Breast epithelium (tissue), 4 donors: Measurements from ENCODE around the gene OASL. TPM values are rescaled to one million over a fixed set of nuclear protein-coding genes. Genes with fewer than 3 reads are reported as not detected.
"Not testable (repeated sequence)": the region's sequence is repeated elsewhere in the genome, so short reads cannot be mapped to it uniquely, and the experiment has no call there.

Experiments
- DNase-seq, 2 donors: peaks; one replicate each; pipeline ENCODE4 v3.0.0-alpha.2; 2019; ENCODE audit warnings: low spot score in 2 of 2
- H3K27ac ChIP-seq, 2 donors: fragments of 200-600 bp; sonication (generic) in 1 of 2; one replicate each; pipeline ENCODE4 v1.5.1; 2016 to 2019; ENCODE audit warnings: mild to moderate bottlenecking in 1 of 2
- H3K27me3 ChIP-seq, 2 donors: fragments of 200-600 bp; sonication (generic) in 1 of 2; one replicate each; pipeline versions ENCODE4 v1.5.1 to v1.6.0; 2017 to 2019; ENCODE audit warnings: control low read depth in 1 of 2, mild to moderate bottlenecking in 1 of 2
- H3K36me3 ChIP-seq: fragments of 200-600 bp; one replicate; pipeline ENCODE4 v1.5.1; 2019
- H3K4me1 ChIP-seq, 2 donors: fragments of 200-600 bp; sonication (generic); one replicate each; pipeline ENCODE4 v1.5.1; 2016 to 2019; ENCODE audit warnings: control low read depth in 1 of 2
- H3K4me3 ChIP-seq, 3 donors: fragments of 200-600 bp; sonication (generic); 1 replicate in 2 of 3; 2 replicates in 1 of 3; pipeline ENCODE4 v1.5.1; 2016 to 2019; ENCODE audit warnings: mild to moderate bottlenecking in 3 of 3, moderate library complexity in 2 of 3
- H3K9me3 ChIP-seq, 2 donors: fragments of 200-600 bp; sonication (generic) in 1 of 2; one replicate each; pipeline ENCODE4 v1.5.1; 2016 to 2019; ENCODE audit warnings: control low read depth in 1 of 2
- POLR2A ChIP-seq: fragments of 450-650 bp; IDR thresholded peaks from one replicate; pipeline ENCODE4 v1.6.1; 2016; ENCODE audit warnings: antibody characterized with exemption, mild to moderate bottlenecking, moderate library complexity
- POLR2AphosphoS5 ChIP-seq, 3 donors: sonication (generic); formaldehyde crosslinking; IDR thresholded peaks; one replicate each; pipeline ENCODE4 v1.6.1; 2017; ENCODE audit warnings: antibody characterized with exemption in 3 of 3
- intact Hi-C: fragments of 100-400 bp; cut with DNase I; formaldehyde crosslinking; loops from one replicate; pipeline ENCODE4 v1.15.1; 2023; ENCODE audit warnings: low total_unique reads
- total RNA-seq, 3 donors: library from RNA; depleted of rRNA; stranded (reverse); fragments of >200 nt; gene quantifications; one replicate each; pipeline ENCODE4 v1.1.0, GENCODE V29; 2016
- TF ChIP-seq, protein P1 (sequence below), 3 donors: fragments of 450-650 bp; IDR thresholded peaks; one replicate each; pipeline ENCODE4 v1.5.1; 2016 to 2017; ENCODE audit warnings: antibody characterized with exemption in 3 of 3, mild to moderate bottlenecking in 3 of 3, moderate library complexity in 3 of 3

The OASL gene
- total RNA-seq, 3 donors from 2014 or later = 0.32 to 1.3 (median 1.0) TPM

GRCh38 chr12:121085506-121086353, 46.7 kb upstream of the OASL start:
- no peak for DNase-seq
- Histone ChIP-seq H3K4me1 (no peaks in the 10 kb centered on the region), H3K9me3 (no peaks in the 10 kb centered on the region), H3K27me3 (no peaks in the 10 kb centered on the region), H3K27ac (no peak overlapping the region), H3K4me3 (no peak overlapping the region), H3K36me3 (no peaks in the 10 kb centered on the region)
- TF ChIP-seq POLR2A = no peak
- TF ChIP-seq POLR2AphosphoS5 (IDR thresholded peaks at IDR 0.05) = no peak
- TF ChIP-seq, protein P1, sequence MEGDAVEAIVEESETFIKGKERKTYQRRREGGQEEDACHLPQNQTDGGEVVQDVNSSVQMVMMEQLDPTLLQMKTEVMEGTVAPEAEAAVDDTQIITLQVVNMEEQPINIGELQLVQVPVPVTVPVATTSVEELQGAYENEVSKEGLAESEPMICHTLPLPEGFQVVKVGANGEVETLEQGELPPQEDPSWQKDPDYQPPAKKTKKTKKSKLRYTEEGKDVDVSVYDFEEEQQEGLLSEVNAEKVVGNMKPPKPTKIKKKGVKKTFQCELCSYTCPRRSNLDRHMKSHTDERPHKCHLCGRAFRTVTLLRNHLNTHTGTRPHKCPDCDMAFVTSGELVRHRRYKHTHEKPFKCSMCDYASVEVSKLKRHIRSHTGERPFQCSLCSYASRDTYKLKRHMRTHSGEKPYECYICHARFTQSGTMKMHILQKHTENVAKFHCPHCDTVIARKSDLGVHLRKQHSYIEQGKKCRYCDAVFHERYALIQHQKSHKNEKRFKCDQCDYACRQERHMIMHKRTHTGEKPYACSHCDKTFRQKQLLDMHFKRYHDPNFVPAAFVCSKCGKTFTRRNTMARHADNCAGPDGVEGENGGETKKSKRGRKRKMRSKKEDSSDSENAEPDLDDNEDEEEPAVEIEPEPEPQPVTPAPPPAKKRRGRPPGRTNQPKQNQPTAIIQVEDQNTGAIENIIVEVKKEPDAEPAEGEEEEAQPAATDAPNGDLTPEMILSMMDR (IDR thresholded peaks at IDR 0.05) = no peak
- intact Hi-C loops = no loop called here

- no peak overlapping the region for H3K4me3 ChIP-seq
- intact Hi-C loops = no loop called here
- no peak for DNase-seq
Observed at GRCh38 chr12:121085069-121085468, 46.0 kb upstream of the OASL start.

GRCh38 chr12:121084229-121084628, 45.2 kb upstream of the OASL start:
- no peak for TF ChIP-seq POLR2A
- TF ChIP-seq POLR2AphosphoS5 (IDR thresholded peaks at IDR 0.05) = no peak
- TF ChIP-seq, protein P1 (IDR thresholded peaks at IDR 0.05) = no peak
- no peak for DNase-seq
- Histone ChIP-seq H3K4me1 (no peaks in the 10 kb centered on the region), H3K36me3 (no peaks in the 10 kb centered on the region), H3K9me3 (no peaks in the 10 kb centered on the region), H3K27me3 (no peaks in the 10 kb centered on the region), H3K4me3 (no peak overlapping the region), H3K27ac (no peak overlapping the region)
- intact Hi-C loops = no loop called here

More at GRCh38 chr12:121085069-121085468, 46.0 kb upstream of the OASL start:
- H3K9me3 ChIP-seq = no peaks in the 10 kb centered on the region
- H3K4me1 ChIP-seq = no peaks in the 10 kb centered on the region
- TF ChIP-seq, protein P1 (IDR thresholded peaks at IDR 0.05) = no peak
- TF ChIP-seq POLR2AphosphoS5 (IDR thresholded peaks at IDR 0.05) (no peak), POLR2A (no peak)
- H3K27ac ChIP-seq = no peak overlapping the region
- H3K27me3 ChIP-seq = no peaks in the 10 kb centered on the region
- no peaks in the 10 kb centered on the region for H3K36me3 ChIP-seq

DNA sequence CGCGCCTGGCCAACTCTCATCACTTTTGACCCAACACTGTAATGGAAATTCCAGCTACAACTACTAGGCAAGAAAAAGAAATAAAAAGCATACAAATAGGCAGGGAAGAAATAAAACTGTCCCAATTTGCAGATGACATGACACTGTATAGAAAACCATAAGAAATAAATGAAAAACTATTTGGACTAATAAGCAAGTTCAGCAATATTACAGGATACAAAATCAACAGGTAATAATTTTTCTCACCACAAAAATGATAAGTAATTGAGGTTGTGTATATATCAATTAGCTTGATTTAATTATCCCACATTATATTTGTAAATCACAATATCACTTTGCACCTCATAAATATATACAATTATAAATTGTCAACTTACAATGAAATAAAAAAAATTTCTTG, 41.9 kb upstream of the OASL start:
- Histone ChIP-seq H3K9me3 (no peaks in the 10 kb centered on the region), H3K27me3 (no peaks in the 10 kb centered on the region), H3K4me1 (no peaks in the 10 kb centered on the region), H3K36me3 (no peaks in the 10 kb centered on the region), H3K4me3 (no peak overlapping the region), H3K27ac (no peak overlapping the region)
- TF ChIP-seq POLR2A = no peak
- TF ChIP-seq POLR2AphosphoS5 (IDR thresholded peaks at IDR 0.05) = no peak
- TF ChIP-seq, protein P1 (IDR thresholded peaks at IDR 0.05) = no peak
- intact Hi-C loops = no loop called here
- DNase-seq = no peak

- Histone ChIP-seq H3K9me3 (no peaks in the 10 kb centered on the region), H3K4me1 (no peaks in the 10 kb centered on the region), H3K27me3 (no peaks in the 10 kb centered on the region), H3K4me3 (no peak overlapping the region), H3K36me3 (no peaks in the 10 kb centered on the region), H3K27ac (no peak overlapping the region)
- intact Hi-C loops = no loop called here
- no peak for DNase-seq
- TF ChIP-seq POLR2AphosphoS5 (IDR thresholded peaks at IDR 0.05) (no peak), POLR2A (no peak)
- TF ChIP-seq, protein P1 (IDR thresholded peaks at IDR 0.05) = no peak
Observed at GRCh38 chr12:121079736-121080272, 40.8 kb upstream of the OASL start.

GRCh38 chr12:121077440-121077839, 38.4 kb upstream of the OASL start:
- H3K27me3 ChIP-seq, H3K9me3 ChIP-seq, DNase-seq, H3K4me3 ChIP-seq, H3K4me1 ChIP-seq, H3K27ac ChIP-seq, intact Hi-C loops, H3K36me3 ChIP-seq: not testable (repeated sequence)

- H3K27me3 ChIP-seq, H3K36me3 ChIP-seq, H3K4me3 ChIP-seq, H3K27ac ChIP-seq, DNase-seq, H3K9me3 ChIP-seq, H3K4me1 ChIP-seq, intact Hi-C loops: not testable (repeated sequence)
Observed at GRCh38 chr12:121075911-121076310, 36.9 kb upstream of the OASL start.
